Smooth muscle cell (in vitro differentiated cells): ENCODE measurements around the gene CABP7. TPM values are rescaled to one million over a fixed set of nuclear protein-coding genes. Genes with fewer than 3 reads are reported as not detected.

Experiments
- DNase-seq: peaks from one replicate; lab custom pipeline; 2025; ENCODE audit not compliant: unreplicated experiment; lab: John Stamatoyannopoulos, UW
- H2AFZ ChIP-seq: fragments of 200-600 bp; sonication (generic); 2 replicates; pipeline ENCODE4 v1.6.0; 2016; ENCODE audit warnings: antibody characterized with exemption, low read depth, mild to moderate bottlenecking
- H3F3A ChIP-seq: fragments of 200-600 bp; sonication (generic); 2 replicates; pipeline ENCODE4 v1.6.0; 2017; ENCODE audit warnings: antibody characterized with exemption, low read depth
- H3K27ac ChIP-seq: fragments of 200-600 bp; sonication (generic); 2 replicates; pipeline ENCODE4 v1.5.1; 2016; ENCODE audit warnings: low read depth, mild to moderate bottlenecking
- H3K27me3 ChIP-seq: fragments of 200-600 bp; sonication (generic); 2 replicates; pipeline ENCODE4 v1.6.1; 2016; ENCODE audit warnings: low read depth, mild to moderate bottlenecking
- H3K36me3 ChIP-seq: fragments of 200-600 bp; sonication (generic); 2 replicates; pipeline ENCODE4 v1.5.1; 2016; ENCODE audit warnings: low read depth
- H3K4me1 ChIP-seq: fragments of 200-600 bp; sonication (generic); 2 replicates; pipeline ENCODE4 v1.5.1; 2016; ENCODE audit warnings: low read depth
- H3K4me2 ChIP-seq: fragments of 200-600 bp; sonication (generic); 2 replicates; pipeline ENCODE4 v1.6.0; 2016; ENCODE audit warnings: mild to moderate bottlenecking
- H3K4me3 ChIP-seq: fragments of 200-600 bp; sonication (generic); 2 replicates; pipeline ENCODE4 v1.5.1; 2016; ENCODE audit warnings: mild to moderate bottlenecking
- H3K79me2 ChIP-seq: fragments of 200-600 bp; sonication (generic); 2 replicates; pipeline ENCODE4 v1.6.0; 2016; ENCODE audit warnings: low read depth, mild to moderate bottlenecking
- H3K9ac ChIP-seq: fragments of 200-600 bp; sonication (generic); 2 replicates; pipeline ENCODE4 v1.6.0; 2016; ENCODE audit warnings: low read depth
- H3K9me3 ChIP-seq: fragments of 200-600 bp; sonication (generic); replicated peaks from 2 replicates; pipeline ENCODE4 v1.5.1; 2016; ENCODE audit warnings: low read depth
- H4K20me1 ChIP-seq: fragments of 200-600 bp; sonication (generic); 2 replicates; pipeline ENCODE4 v1.6.0; 2016; ENCODE audit warnings: low read depth
- WGBS: methylation state at CpG from one replicate; pipeline ENCODE4 v1.1.7; 2016; ENCODE audit warnings: low lambda C conversion rate; 5-methylcytosine and 5-hydroxymethylcytosine counted together
- polyA plus RNA-seq: library from polyadenylated mRNA; unstranded; fragments of >200 nt; fragmentation: Nextera tagmentation; extraction: Ambion mirVana; gene quantifications from 2 replicates; pipeline ENCODE4 v1.2.1, GENCODE V29; 2016
- total RNA-seq: library from RNA; depleted of rRNA; stranded (reverse); fragments of >200 nt; gene quantifications from 2 replicates; pipeline ENCODE4 v1.2.3, GENCODE V29; 2014
- TF ChIP-seq, protein P1 (sequence below): fragments of 200-600 bp; sonication (generic); IDR thresholded peaks from 2 replicates; pipeline ENCODE4 v1.5.1; 2017; ENCODE audit warnings: borderline replicate concordance, mild to moderate bottlenecking, antibody characterized with exemption; ENCODE audit not compliant: insufficient read depth, poor library complexity, severe bottlenecking

Gene CABP7
- total and polyA plus RNA-seq, 2 experiments from 2014 or later, result not detected

GRCh38 chr22:29737251-29738117 is 17.7 kb downstream of the CABP7 start:
- Histone ChIP-seq H3K36me3 (no peaks in the 10 kb centered on the region), H3K79me2 (no peaks in the 10 kb centered on the region), H3K9ac (no peak overlapping the region), H3K27me3 (no peaks in the 10 kb centered on the region), H4K20me1 (no peaks in the 10 kb centered on the region), H3F3A (no peaks in the 10 kb centered on the region), H2AFZ (no peak overlapping the region), H3K9me3 (no peaks in the 10 kb centered on the region), H3K4me1 (no peaks in the 10 kb centered on the region), H3K4me2 (no peak overlapping the region), H3K4me3 (no peak overlapping the region), H3K27ac (no peak overlapping the region)
- TF ChIP-seq, protein P1, sequence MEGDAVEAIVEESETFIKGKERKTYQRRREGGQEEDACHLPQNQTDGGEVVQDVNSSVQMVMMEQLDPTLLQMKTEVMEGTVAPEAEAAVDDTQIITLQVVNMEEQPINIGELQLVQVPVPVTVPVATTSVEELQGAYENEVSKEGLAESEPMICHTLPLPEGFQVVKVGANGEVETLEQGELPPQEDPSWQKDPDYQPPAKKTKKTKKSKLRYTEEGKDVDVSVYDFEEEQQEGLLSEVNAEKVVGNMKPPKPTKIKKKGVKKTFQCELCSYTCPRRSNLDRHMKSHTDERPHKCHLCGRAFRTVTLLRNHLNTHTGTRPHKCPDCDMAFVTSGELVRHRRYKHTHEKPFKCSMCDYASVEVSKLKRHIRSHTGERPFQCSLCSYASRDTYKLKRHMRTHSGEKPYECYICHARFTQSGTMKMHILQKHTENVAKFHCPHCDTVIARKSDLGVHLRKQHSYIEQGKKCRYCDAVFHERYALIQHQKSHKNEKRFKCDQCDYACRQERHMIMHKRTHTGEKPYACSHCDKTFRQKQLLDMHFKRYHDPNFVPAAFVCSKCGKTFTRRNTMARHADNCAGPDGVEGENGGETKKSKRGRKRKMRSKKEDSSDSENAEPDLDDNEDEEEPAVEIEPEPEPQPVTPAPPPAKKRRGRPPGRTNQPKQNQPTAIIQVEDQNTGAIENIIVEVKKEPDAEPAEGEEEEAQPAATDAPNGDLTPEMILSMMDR, result no peak
- WGBS, result 92% methylated on average over 22 of the region's 22 CpGs
- no peak for DNase-seq

GRCh38 chr22:29738118-29738815 is 18.5 kb downstream of the CABP7 start:
- H3K36me3 ChIP-seq, result no peaks in the 10 kb centered on the region
- H3F3A ChIP-seq, result no peaks in the 10 kb centered on the region
- no peaks in the 10 kb centered on the region for H4K20me1 ChIP-seq
- 91% methylated on average over 15 of the region's 15 CpGs for WGBS
- no peak for DNase-seq
- H3K27ac ChIP-seq, result no peak overlapping the region
- H3K79me2 ChIP-seq, result no peaks in the 10 kb centered on the region
- H2AFZ ChIP-seq, result no peak overlapping the region
- H3K9ac ChIP-seq, result no peak overlapping the region
- no peaks in the 10 kb centered on the region for H3K9me3 ChIP-seq
- H3K4me2 ChIP-seq, result no peak overlapping the region
- H3K4me1 ChIP-seq, result no peaks in the 10 kb centered on the region
- no peaks in the 10 kb centered on the region for H3K27me3 ChIP-seq
- no peak overlapping the region for H3K4me3 ChIP-seq
- TF ChIP-seq, protein P1, result no peak

DNA sequence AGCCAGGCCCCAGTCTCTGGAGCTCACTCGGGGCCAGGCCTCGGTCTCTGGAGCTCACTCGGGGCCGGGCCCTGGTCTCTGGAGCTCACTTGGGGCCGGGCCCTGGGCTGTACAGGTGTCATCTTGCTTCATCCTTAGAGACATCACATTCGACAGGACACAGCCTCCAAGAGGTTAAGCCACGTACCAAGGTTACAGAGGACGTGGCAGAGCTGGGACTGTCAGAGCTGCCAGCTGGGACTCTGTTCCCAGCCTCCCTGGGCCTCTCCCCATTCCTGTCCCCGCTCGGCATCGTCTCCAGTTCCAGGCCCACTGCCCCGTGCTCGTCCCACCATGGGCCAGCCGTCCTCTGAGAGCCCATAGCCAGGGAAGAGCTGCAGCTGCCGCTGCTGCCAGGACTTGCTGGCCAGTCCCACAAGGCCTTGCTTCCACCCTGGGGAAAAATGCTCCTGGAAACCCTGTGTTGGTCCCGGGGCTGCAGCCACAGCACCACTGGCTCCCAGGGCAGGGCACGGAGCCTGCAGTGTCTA is 19.6 kb downstream of the CABP7 start:
- Histone ChIP-seq H3K27ac (no peak overlapping the region), H2AFZ (no peak overlapping the region), H3K4me1 (no peaks in the 10 kb centered on the region), H3K79me2 (no peaks in the 10 kb centered on the region), H3K4me3 (no peak overlapping the region), H3K9ac (no peak overlapping the region), H3K9me3 (no peaks in the 10 kb centered on the region), H3K36me3 (no peaks in the 10 kb centered on the region), H3F3A (no peaks in the 10 kb centered on the region), H3K27me3 (no peaks in the 10 kb centered on the region), H3K4me2 (no peak overlapping the region), H4K20me1 (no peaks in the 10 kb centered on the region)
- no peak for DNase-seq
- TF ChIP-seq, protein P1, result no peak
- WGBS, result 88% methylated on average over 16 of the region's 17 CpGs
